ENCODE data around the gene CDH23. TPM values are rescaled to one million over a fixed set of nuclear protein-coding genes. Genes with fewer than 3 reads are reported as not detected.

CDH23 gene
- total and polyA plus RNA-seq, 2 donors from 2014 or later, result 1.1 to 6.4 TPM

DNA sequence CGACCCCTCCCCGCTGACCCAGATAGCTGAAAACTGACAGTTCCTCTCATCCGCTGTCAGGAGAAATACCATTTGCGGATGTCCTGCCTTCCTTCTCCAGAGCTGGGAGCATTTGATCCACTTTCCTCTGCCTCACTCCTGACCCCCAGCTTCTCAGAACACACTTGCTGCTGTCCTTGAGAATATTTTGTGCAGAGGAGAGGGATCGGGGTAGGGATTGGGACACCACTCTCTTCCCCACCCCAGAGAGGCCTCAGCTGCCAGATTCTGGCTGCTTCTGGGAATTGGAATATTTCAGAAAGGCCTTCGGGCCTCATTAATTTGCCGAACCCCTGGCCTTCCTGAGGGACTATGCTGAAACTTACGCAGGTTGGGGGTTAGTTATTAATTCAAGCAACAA lies 225.9 kb downstream of the CDH23 start:
- Histone ChIP-seq H3K27ac (ENCODE audit: low read depth in 2 of 2, low read length in 2 of 2) (peak overlapping the region in 1 of 2 donors; percentile 67), H3K9ac (ENCODE audit: low read length in 3 of 3) (no peak overlapping the region), H3K27me3 (ENCODE audit: control insufficient read depth, insufficient read depth, low read length) (no peaks in the 10 kb centered on the region), H3K9me3 (ENCODE audit: control insufficient read depth in 2 of 3, insufficient read depth in 1 of 3, low read length in 3 of 3) (no peaks in the 10 kb centered on the region), H3K4me1 (ENCODE audit: control insufficient read depth in 2 of 3, insufficient read depth in 2 of 3, low read depth in 1 of 3, low read length in 3 of 3) (peaks cover 0 to 30% (median 20%) of the 10 kb centered on the region in 3 donors), H3K4me3 (ENCODE audit: low read length in 3 of 3) (no peak overlapping the region), H3K36me3 (ENCODE audit: control insufficient read depth in 2 of 3, insufficient read depth in 3 of 3, low read length in 3 of 3) (no peaks in the 10 kb centered on the region)
- DNase-seq, result no peak
- TF ChIP-seq, protein P1, sequence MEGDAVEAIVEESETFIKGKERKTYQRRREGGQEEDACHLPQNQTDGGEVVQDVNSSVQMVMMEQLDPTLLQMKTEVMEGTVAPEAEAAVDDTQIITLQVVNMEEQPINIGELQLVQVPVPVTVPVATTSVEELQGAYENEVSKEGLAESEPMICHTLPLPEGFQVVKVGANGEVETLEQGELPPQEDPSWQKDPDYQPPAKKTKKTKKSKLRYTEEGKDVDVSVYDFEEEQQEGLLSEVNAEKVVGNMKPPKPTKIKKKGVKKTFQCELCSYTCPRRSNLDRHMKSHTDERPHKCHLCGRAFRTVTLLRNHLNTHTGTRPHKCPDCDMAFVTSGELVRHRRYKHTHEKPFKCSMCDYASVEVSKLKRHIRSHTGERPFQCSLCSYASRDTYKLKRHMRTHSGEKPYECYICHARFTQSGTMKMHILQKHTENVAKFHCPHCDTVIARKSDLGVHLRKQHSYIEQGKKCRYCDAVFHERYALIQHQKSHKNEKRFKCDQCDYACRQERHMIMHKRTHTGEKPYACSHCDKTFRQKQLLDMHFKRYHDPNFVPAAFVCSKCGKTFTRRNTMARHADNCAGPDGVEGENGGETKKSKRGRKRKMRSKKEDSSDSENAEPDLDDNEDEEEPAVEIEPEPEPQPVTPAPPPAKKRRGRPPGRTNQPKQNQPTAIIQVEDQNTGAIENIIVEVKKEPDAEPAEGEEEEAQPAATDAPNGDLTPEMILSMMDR (IDR thresholded peaks at IDR 0.05; ENCODE audit: borderline replicate concordance, extremely low read depth, insufficient read depth), result no peak
- intact Hi-C loops (cut with DNase I), result no loop called here
- no peak for FAIRE-seq

DNA sequence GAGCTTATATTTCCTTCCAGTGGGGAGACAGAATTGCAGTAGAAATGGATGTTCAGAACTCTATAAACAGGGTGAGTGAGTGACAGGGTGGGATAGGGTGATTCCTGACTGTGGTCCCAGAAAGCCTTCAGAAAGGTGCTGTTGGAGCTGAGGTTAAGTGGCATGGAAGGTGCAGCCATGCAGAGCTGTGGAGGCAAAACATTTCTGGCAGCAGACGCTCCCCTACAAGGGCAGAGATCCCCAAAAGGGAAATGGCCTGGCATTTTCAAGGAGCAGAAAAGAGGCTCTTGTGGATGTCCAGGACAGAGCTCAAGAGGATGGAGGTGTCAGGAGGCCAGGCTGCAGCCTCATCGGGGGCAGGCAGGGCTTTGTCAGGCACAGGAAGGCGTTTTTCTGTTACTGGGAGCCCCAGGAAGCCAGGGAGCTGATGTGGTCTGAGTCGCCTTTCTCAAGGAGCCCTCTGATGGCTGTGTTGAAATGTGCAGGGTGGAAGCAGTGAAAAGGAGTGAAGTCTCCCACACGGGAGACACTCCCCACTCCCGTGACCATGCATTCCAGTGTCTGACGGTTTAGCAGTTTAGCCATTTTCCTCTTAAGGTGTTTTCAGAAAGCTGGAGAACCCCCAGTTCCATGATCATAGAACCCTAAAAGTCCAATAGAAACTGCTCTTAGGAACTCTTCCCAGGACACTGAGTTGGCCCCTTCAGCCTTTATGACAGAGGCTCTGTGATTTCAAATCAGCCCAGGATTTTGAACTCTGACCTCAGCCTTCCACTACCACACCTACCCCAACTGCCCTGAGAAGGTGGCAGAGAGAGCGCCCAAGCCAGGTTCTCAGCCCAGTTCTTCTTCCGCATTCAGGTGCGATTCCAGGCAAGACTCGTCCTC lies 226.6 kb downstream of the CDH23 start:
- Histone ChIP-seq H3K9ac (ENCODE audit: low read length in 3 of 3) (no peak overlapping the region), H3K9me3 (ENCODE audit: control insufficient read depth in 2 of 3, insufficient read depth in 1 of 3, low read length in 3 of 3) (no peaks in the 10 kb centered on the region), H3K4me1 (ENCODE audit: control insufficient read depth in 2 of 3, insufficient read depth in 2 of 3, low read depth in 1 of 3, low read length in 3 of 3) (peaks cover 0 to 30% (median 20%) of the 10 kb centered on the region in 3 donors), H3K36me3 (ENCODE audit: control insufficient read depth in 2 of 3, insufficient read depth in 3 of 3, low read length in 3 of 3) (no peaks in the 10 kb centered on the region), H3K4me3 (ENCODE audit: low read length in 3 of 3) (no peak overlapping the region), H3K27me3 (ENCODE audit: control insufficient read depth, insufficient read depth, low read length) (no peaks in the 10 kb centered on the region), H3K27ac (ENCODE audit: low read depth in 2 of 2, low read length in 2 of 2) (no peak overlapping the region)
- intact Hi-C loops (cut with DNase I), result no loop called here
- TF ChIP-seq, protein P1 (IDR thresholded peaks at IDR 0.05; ENCODE audit: borderline replicate concordance, extremely low read depth, insufficient read depth), result peak; percentile 19
- FAIRE-seq (no peak), DNase-seq (no peak)

DNA sequence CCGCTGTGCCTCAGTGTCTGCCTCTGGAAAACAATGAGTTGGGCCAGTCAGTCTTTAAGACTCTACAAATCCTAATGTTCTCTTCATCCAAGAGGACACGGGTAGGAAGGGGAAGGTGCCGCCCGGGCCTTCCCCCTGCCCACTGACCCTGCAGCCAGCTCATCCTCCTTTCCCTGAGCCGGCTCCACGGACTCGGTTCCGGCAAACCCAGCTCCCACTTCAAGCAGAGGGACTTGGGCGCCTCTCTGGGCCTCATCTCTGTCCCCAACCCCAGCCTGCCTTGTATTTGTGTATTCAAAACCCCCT lies 227.2 kb downstream of the CDH23 start:
- DNase-seq (no peak), FAIRE-seq (no peak)
- TF ChIP-seq, protein P1 (IDR thresholded peaks at IDR 0.05; ENCODE audit: borderline replicate concordance, extremely low read depth, insufficient read depth), result no peak
- no peak overlapping the region for H3K4me3 ChIP-seq (ENCODE audit: low read length in 3 of 3)
- no peaks in the 10 kb centered on the region for H3K9me3 ChIP-seq (ENCODE audit: control insufficient read depth in 2 of 3, insufficient read depth in 1 of 3, low read length in 3 of 3)
- H3K4me1 ChIP-seq (ENCODE audit: control insufficient read depth in 2 of 3, insufficient read depth in 2 of 3, low read depth in 1 of 3, low read length in 3 of 3), result peaks cover 0 to 30% (median 20%) of the 10 kb centered on the region in 3 donors
- no peak overlapping the region for H3K27ac ChIP-seq (ENCODE audit: low read depth in 2 of 2, low read length in 2 of 2)
- no peak overlapping the region for H3K9ac ChIP-seq (ENCODE audit: low read length in 3 of 3)
- no peaks in the 10 kb centered on the region for H3K27me3 ChIP-seq (ENCODE audit: control insufficient read depth, insufficient read depth, low read length)
- intact Hi-C loops (cut with DNase I), result no loop called here
- H3K36me3 ChIP-seq (ENCODE audit: control insufficient read depth in 2 of 3, insufficient read depth in 3 of 3, low read length in 3 of 3), result no peaks in the 10 kb centered on the region

All from kidney (tissue), 14 donors.